ENCODE measurements around the gene PLEKHM2. TPM values are rescaled to one million over a fixed set of nuclear protein-coding genes. Genes with fewer than 3 reads are reported as not detected.

The PLEKHM2 gene
- total RNA-seq, 2 experiments from 2014 or later: 44.2 to 48.3 TPM

DNA sequence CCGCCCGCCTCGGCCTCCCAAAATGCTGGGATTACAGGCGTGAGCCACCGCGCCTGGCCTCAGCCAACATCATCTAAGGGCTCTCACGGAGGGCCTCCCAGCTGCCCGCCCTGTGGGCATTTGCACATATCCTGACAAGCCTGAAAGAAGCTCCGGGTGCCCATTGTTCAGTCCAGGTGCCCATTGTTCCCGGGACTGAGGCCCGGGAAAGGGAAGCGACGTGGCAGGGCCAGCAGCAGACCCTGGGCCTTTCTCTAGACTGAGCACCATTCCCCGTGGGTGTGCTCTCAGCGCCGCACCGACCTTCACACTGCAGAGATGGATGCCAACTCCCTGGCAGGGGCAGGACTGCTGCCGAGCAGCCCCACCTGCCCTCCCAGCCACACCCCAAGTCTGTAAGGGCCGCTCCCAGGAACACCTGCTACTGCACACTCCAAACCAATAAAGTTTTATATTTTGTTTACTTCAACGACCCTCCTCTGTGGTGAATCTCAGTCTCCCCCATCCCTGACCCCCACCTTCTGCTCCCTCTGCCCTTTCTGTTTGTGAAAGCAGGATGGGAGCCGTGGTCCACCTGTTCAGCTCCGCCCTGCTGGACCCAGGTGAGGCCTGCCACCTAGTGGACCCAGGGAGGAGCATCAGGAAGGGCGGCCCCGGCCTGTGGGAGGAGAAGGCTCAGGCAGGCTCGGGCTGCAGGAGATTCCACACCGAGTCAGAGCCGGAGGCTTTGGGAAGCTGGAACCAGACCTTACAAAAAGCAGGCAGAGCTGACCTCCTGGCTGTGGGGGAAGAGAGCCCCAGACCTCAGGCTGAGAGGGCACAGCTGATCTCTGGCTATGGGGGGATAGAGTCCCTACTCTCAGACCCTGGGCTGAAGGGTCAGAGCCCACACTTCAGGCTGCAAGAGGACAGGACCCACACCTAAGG lies 57.1 kb downstream of the PLEKHM2 start:
- CTCF ChIA-PET: interaction anchor here (0.5 to 2.0 kb wide), 14 partner anchors 12 to 214 kb away, joined by 3 to 10 read pairs (median 4); no protein-coding TSS in a partner anchor
- H3K27me3 Mint-ChIP-seq (ENCODE audit: low read depth): no peaks in the 10 kb centered on the region
- H3K4me1 Mint-ChIP-seq (ENCODE audit: low read depth): peaks cover 5% of the 10 kb centered on the region
- peak; percentile 87 for DNase-seq
- no peaks in the 10 kb centered on the region for H3K36me3 Mint-ChIP-seq (ENCODE audit: low read depth)
- no peak overlapping the region for H3K4me3 Mint-ChIP-seq
- no peaks in the 10 kb centered on the region for H3K9me3 Mint-ChIP-seq
- H3K27ac Mint-ChIP-seq: no peak overlapping the region
- intact Hi-C loops (cut with micrococcal nuclease): loop anchor here (1.0 to 5.0 kb wide), 4 partner anchors 84 to 418 kb away; a partner anchor contains a TSS

GRCh38 chr1:15742339-15742801 lies 58.2 kb downstream of the PLEKHM2 start, which contains the start of gene TMEM82:
TSS of gene TMEM82 (plus strand) at chr1:15742499. CDS start at chr1:15742560, 61 bp downstream.
- intact Hi-C loops (cut with micrococcal nuclease): loop anchor here (5.0 kb wide), 2 partner anchors 85 to 310 kb away; a partner anchor contains a TSS
- H3K4me1 Mint-ChIP-seq (ENCODE audit: low read depth): peaks cover 5% of the 10 kb centered on the region
- no peaks in the 10 kb centered on the region for H3K36me3 Mint-ChIP-seq (ENCODE audit: low read depth)
- no peak within 1 kb of the TSS for H3K27ac Mint-ChIP-seq
- no peaks in the 10 kb centered on the region for H3K9me3 Mint-ChIP-seq
- CTCF ChIA-PET: interaction anchor here (0.6 to 1.6 kb wide), 4 partner anchors 45 to 496 kb away, joined by 3 to 6 read pairs (median 4); no protein-coding TSS in a partner anchor
- no peak within 1 kb of the TSS for H3K4me3 Mint-ChIP-seq
- H3K27me3 Mint-ChIP-seq (ENCODE audit: low read depth): no peaks in the 10 kb centered on the region
- no peak for DNase-seq

GRCh38 chr1:15744122-15744679 lies 60.1 kb downstream of the PLEKHM2 start:
- DNase-seq: no peak
- Mint-ChIP-seq H3K27ac (no peak overlapping the region), H3K27me3 (ENCODE audit: low read depth) (no peaks in the 10 kb centered on the region), H3K36me3 (ENCODE audit: low read depth) (no peaks in the 10 kb centered on the region), H3K9me3 (no peaks in the 10 kb centered on the region), H3K4me1 (ENCODE audit: low read depth) (peaks cover 5% of the 10 kb centered on the region), H3K4me3 (no peak overlapping the region)
- intact Hi-C loops (cut with micrococcal nuclease): loop anchor here (5.0 kb wide), 2 partner anchors 87 to 312 kb away; a partner anchor contains a TSS
- CTCF ChIA-PET: interaction anchor here (0.6 kb wide), 1 partner anchor 72 kb away, joined by 4 read pairs; no protein-coding TSS in a partner anchor

GRCh38 chr1:15747378-15747777 lies 63.3 kb downstream of the PLEKHM2 start:
- DNase-seq: no peak
- CTCF ChIA-PET: no interaction called here
- Mint-ChIP-seq H3K27me3 (ENCODE audit: low read depth) (no peaks in the 10 kb centered on the region), H3K36me3 (ENCODE audit: low read depth) (no peaks in the 10 kb centered on the region), H3K9me3 (no peaks in the 10 kb centered on the region), H3K4me3 (no peak overlapping the region), H3K27ac (no peak overlapping the region), H3K4me1 (ENCODE audit: low read depth) (no peaks in the 10 kb centered on the region)
- intact Hi-C loops (cut with micrococcal nuclease): no loop called here

DNA sequence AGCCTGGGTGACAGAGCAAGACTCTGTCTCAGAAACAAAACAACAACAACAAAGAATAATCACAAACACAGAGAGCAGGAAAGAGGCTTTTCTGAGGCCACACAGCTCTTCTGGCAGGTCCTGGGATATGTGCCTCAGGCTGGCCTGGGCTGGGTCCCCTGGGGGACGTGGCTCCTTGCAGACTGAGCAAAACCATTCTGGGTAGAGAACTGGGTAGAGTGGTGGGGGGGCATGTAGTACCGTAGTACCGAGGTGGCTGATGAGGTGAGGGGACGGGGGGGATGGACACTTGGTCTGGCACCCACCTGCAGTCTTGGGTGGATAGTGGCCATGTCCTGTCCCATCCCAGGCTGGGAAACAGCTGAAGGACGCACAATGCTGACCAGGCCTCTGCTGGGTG lies 64.1 kb downstream of the PLEKHM2 start:
- CTCF ChIA-PET: interaction anchor here (0.6 kb wide), 1 partner anchor 188 kb away, joined by 3 read pairs; no protein-coding TSS in a partner anchor
- Mint-ChIP-seq H3K4me1 (ENCODE audit: low read depth) (no peaks in the 10 kb centered on the region), H3K27me3 (ENCODE audit: low read depth) (no peaks in the 10 kb centered on the region), H3K4me3 (no peak overlapping the region), H3K9me3 (no peaks in the 10 kb centered on the region), H3K27ac (no peak overlapping the region), H3K36me3 (ENCODE audit: low read depth) (no peaks in the 10 kb centered on the region)
- no peak for DNase-seq
- intact Hi-C loops (cut with micrococcal nuclease): no loop called here

DNA sequence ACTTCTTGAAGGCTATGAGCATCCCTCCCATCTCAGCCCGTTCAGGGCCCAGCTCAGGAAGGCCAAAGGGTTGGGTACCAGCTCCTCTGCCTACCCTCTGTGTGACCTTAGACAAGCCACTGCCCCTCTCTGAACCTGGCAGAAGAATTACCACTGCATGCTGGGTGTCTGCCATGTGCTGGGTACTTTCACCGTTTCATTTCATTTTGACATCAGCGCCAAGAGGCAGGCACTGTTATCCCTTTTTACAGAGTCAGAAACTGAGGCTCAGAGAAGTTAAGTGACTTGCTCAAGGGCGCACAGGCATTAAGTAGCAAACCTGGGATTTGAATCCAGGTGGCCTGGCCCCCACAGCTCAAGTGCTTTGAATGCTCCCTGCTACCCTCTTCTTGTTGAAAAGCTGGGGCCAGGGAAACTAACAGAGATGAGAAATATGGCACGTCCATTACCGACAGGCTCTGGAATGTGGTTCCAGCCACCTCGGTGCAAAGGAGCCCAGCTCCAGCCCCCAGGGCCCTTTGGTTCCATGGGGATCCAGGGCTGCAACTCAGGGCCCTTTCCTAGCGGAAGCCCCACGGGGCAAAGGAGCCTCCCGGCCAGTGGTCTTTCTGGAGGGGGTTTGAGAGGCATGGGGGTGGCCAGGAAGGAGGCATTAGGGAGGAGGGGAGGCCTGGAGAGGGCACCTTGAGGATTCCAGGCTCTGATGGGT lies 64.7 kb downstream of the PLEKHM2 start:
- intact Hi-C loops (cut with micrococcal nuclease): no loop called here
- Mint-ChIP-seq H3K36me3 (ENCODE audit: low read depth) (no peaks in the 10 kb centered on the region), H3K27me3 (ENCODE audit: low read depth) (no peaks in the 10 kb centered on the region), H3K4me3 (no peak overlapping the region), H3K4me1 (ENCODE audit: low read depth) (no peaks in the 10 kb centered on the region), H3K27ac (no peak overlapping the region), H3K9me3 (no peaks in the 10 kb centered on the region)
- DNase-seq: no peak
- CTCF ChIA-PET: interaction anchor here (0.6 kb wide), 1 partner anchor 188 kb away, joined by 3 read pairs; no protein-coding TSS in a partner anchor

- no peaks in the 10 kb centered on the region for H3K4me1 Mint-ChIP-seq (ENCODE audit: low read depth)
- no peak for DNase-seq
- no peaks in the 10 kb centered on the region for H3K27me3 Mint-ChIP-seq (ENCODE audit: low read depth)
- no peak overlapping the region for H3K27ac Mint-ChIP-seq
- H3K36me3 Mint-ChIP-seq (ENCODE audit: low read depth): no peaks in the 10 kb centered on the region
- H3K4me3 Mint-ChIP-seq: no peak overlapping the region
- CTCF ChIA-PET: no interaction called here
- intact Hi-C loops (cut with micrococcal nuclease): no loop called here
- no peaks in the 10 kb centered on the region for H3K9me3 Mint-ChIP-seq
Measured at GRCh38 chr1:15749399-15750291, 65.5 kb downstream of the PLEKHM2 start.

- Mint-ChIP-seq H3K4me3 (no peak overlapping the region), H3K27me3 (ENCODE audit: low read depth) (peaks cover 4% of the 10 kb centered on the region), H3K9me3 (no peaks in the 10 kb centered on the region), H3K36me3 (ENCODE audit: low read depth) (no peaks in the 10 kb centered on the region), H3K27ac (no peak overlapping the region), H3K4me1 (ENCODE audit: low read depth) (no peaks in the 10 kb centered on the region)
- intact Hi-C loops (cut with micrococcal nuclease): no loop called here
- DNase-seq: no peak
- CTCF ChIA-PET: no interaction called here
Measured at GRCh38 chr1:15750924-15751323, 66.8 kb downstream of the PLEKHM2 start.

GRCh38 chr1:15751717-15752116 lies 67.6 kb downstream of the PLEKHM2 start:
- no peak for DNase-seq
- Mint-ChIP-seq H3K4me3 (no peak overlapping the region), H3K9me3 (no peaks in the 10 kb centered on the region), H3K36me3 (ENCODE audit: low read depth) (no peaks in the 10 kb centered on the region), H3K4me1 (ENCODE audit: low read depth) (peaks cover 7% of the 10 kb centered on the region), H3K27ac (no peak overlapping the region), H3K27me3 (ENCODE audit: low read depth) (peaks cover 12% of the 10 kb centered on the region)
- CTCF ChIA-PET: no interaction called here
- intact Hi-C loops (cut with micrococcal nuclease): no loop called here

DNA sequence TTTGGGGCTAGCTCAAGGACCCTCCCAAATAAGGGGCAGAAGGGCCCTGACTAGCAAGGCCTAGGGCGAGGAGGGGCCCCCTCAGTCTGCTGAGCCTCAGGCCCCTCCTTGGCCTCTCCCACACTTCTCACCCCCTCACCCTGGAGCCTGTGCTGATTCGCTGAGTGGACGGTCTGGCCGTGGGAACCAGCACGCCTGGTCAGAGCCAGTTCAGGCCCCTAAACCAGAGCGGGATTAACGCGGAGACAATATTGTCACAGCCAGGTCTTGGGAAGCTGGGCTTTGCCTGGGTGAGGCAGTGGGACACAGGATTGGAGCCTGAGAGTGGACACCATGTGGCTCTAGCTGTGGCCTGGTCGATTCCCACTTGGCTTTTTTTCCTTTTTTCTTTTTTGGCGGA lies 69.7 kb downstream of the PLEKHM2 start:
- intact Hi-C loops (cut with micrococcal nuclease): no loop called here
- Mint-ChIP-seq H3K27me3 (ENCODE audit: low read depth) (peaks cover 23% of the 10 kb centered on the region), H3K27ac (no peak overlapping the region), H3K4me3 (no peak overlapping the region), H3K9me3 (no peaks in the 10 kb centered on the region), H3K4me1 (ENCODE audit: low read depth) (peaks cover 16% of the 10 kb centered on the region), H3K36me3 (ENCODE audit: low read depth) (no peaks in the 10 kb centered on the region)
- CTCF ChIA-PET: interaction anchor here (1.7 kb wide), 1 partner anchor 12 kb away, joined by 3 read pairs; no protein-coding TSS in a partner anchor
- DNase-seq: no peak

DNA sequence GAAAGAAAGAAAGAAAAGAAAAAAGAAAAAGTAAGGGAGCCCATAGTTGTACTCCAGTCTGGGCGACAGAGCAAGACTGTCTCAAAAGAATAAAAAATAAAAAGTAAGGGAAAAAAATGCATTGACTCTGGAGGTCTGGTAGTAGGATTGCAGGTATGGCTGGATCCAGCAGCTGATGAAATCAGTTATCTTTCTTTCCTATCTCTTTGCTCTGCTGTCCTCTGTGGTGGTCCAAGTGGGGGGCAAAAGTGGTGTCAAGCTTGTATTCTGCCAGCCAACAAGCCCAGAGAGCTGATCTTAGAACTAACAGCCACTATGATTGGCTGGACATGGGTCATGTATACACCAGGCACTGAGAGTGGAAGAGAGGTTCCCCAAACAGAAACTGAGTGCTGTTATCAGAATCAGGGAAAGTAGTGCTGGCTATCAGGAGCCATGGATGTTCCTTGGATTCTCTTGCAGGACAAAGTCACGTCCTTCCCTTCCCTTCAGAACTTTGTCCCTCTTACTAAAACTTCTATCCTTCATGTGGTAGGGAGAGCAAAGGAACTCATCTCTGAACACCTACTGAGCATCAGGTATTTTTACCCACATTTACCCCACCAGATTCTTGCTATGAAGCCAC lies 71.0 kb downstream of the PLEKHM2 start:
- no peaks in the 10 kb centered on the region for H3K36me3 Mint-ChIP-seq (ENCODE audit: low read depth)
- H3K9me3 Mint-ChIP-seq: no peaks in the 10 kb centered on the region
- no peak for DNase-seq
- H3K4me3 Mint-ChIP-seq: no peak overlapping the region
- peaks cover 16% of the 10 kb centered on the region for H3K4me1 Mint-ChIP-seq (ENCODE audit: low read depth)
- H3K27me3 Mint-ChIP-seq (ENCODE audit: low read depth): peaks cover 28% of the 10 kb centered on the region
- H3K27ac Mint-ChIP-seq: no peak overlapping the region
- intact Hi-C loops (cut with micrococcal nuclease): no loop called here
- CTCF ChIA-PET: interaction anchor here (1.6 kb wide), 1 partner anchor 36 kb away, joined by 3 read pairs; no protein-coding TSS in a partner anchor

All from activated naive CD4-positive, alpha-beta T cell treated with anti-CD3 and anti-CD28 coated beads for 36 hours (primary cell).